ENCODE results near the gene MDP1. TPM values are rescaled to one million over a fixed set of nuclear protein-coding genes. Genes with fewer than 3 reads are reported as not detected.

MDP1 gene
- 18.8 and 19.0 TPM in 2 replicates for total RNA-seq (2021)
- long read RNA-seq, transcript MDP1-201 (6 exons, 730 nt), result major isoform, 7 of 9 reads
- long read RNA-seq, partial matches to known transcripts, result 0 of 9 reads
- long read RNA-seq, other reads (novel, unspliced or antisense), result 0 of 9 reads

GRCh38 chr14:24215495-24216344 is at the start of gene MDP1:
Gene MDP1 (minus strand): TSS chr14:24216066. CDS start chr14:24215955, 111 bp downstream.
- Mint-ChIP-seq H3K27ac (peak within 1 kb of the TSS; percentile 93 to 95 (median 93)), H3K4me3 (peak within 1 kb of the TSS; percentile 94 to 96)
- no peak within 1 kb of the TSS for H2AFZ ChIP-seq (ENCODE audit: low read length)

More at GRCh38 chr14:24215495-24216344, at the start of gene MDP1:
- Mint-ChIP-seq H3K36me3 (ENCODE audit: insufficient read depth in 1 of 3, low read depth in 3 of 3) (peaks cover 0 to 23% (median 16%) of the 10 kb centered on the region in 3 experiments; a peak in 5 of 7 replicates), H3K4me1 (peaks cover 18 to 26% of the 10 kb centered on the region in 2 experiments), H3K27me3 (ENCODE audit: low read depth) (no peaks in the 10 kb centered on the region; the same call in 1 of the 2 replicates), H3K9me3 (no peaks in the 10 kb centered on the region; a peak in 1 of 5 replicates)
- Histone ChIP-seq H3K79me2 (ENCODE audit: insufficient read depth, low read length) (no peaks in the 10 kb centered on the region), H3T11ph (ENCODE audit: low read length) (no peak within 1 kb of the TSS), H4K20me1 (ENCODE audit: control insufficient read depth, insufficient read depth, insufficient read length) (no peaks in the 10 kb centered on the region), H4K91ac (ENCODE audit: insufficient read length, low read depth, low read length) (no peak within 1 kb of the TSS), H4K8ac (replicated peaks; ENCODE audit: insufficient read length, low read depth, low read length) (no peak within 1 kb of the TSS), H3K56ac (ENCODE audit: insufficient read length, low read depth, low read length) (no peak within 1 kb of the TSS), H2BK120ac (ENCODE audit: low read depth, low read length, poor library complexity, severe bottlenecking) (no peak within 1 kb of the TSS), H3K23me2 (ENCODE audit: insufficient read length, low read depth, low read length, poor library complexity, severe bottlenecking) (peaks cover 11% of the 10 kb centered on the region), H3K4me1 (ENCODE audit: insufficient read depth, low read length) (no peaks in the 10 kb centered on the region), H2BK5ac (ENCODE audit: insufficient read length, low read length) (no peak within 1 kb of the TSS), H3K4me2 (ENCODE audit: insufficient read depth, insufficient read length, low read length) (peak within 1 kb of the TSS; percentile 56), H3K23ac (ENCODE audit: insufficient read length, low read depth, low read length) (no peak within 1 kb of the TSS), H3K4ac (ENCODE audit: low read depth, low read length) (no peak within 1 kb of the TSS), H3K9me3 (ENCODE audit: control insufficient read depth, low read depth, low read length) (no peaks in the 10 kb centered on the region), H2BK20ac (ENCODE audit: low read depth, low read length, poor library complexity, severe bottlenecking) (no peak within 1 kb of the TSS), H3K79me1 (ENCODE audit: insufficient read depth, low read depth, low read length, poor library complexity, severe bottlenecking) (peaks cover 8% of the 10 kb centered on the region), H3K9ac (ENCODE audit: extremely low read depth, insufficient read length, low read length) (peak within 1 kb of the TSS; percentile 64), H3K27me3 (ENCODE audit: insufficient read depth, low read length) (no peaks in the 10 kb centered on the region), H3K14ac (ENCODE audit: insufficient read depth, low read length) (0 out of 2 replicates have a peak within 1 kb of the TSS, but pooled peaks have one; percentile 10), H3K27ac (ENCODE audit: insufficient read length, low read depth, low read length) (no peak within 1 kb of the TSS), H2AK5ac (ENCODE audit: insufficient read length, low read length) (no peak within 1 kb of the TSS), H4K5ac (ENCODE audit: insufficient read length, low read depth, low read length) (no peak within 1 kb of the TSS), H3K18ac (ENCODE audit: insufficient read length, low read depth, low read length) (peak within 1 kb of the TSS; percentile 3), H2BK15ac (ENCODE audit: low read depth, low read length) (no peak within 1 kb of the TSS), H2BK12ac (ENCODE audit: insufficient read length, low read depth, low read length) (no peak within 1 kb of the TSS)
- no CpG with 5 or more reads among the region's 40 CpGs for WGBS (ENCODE audit: extremely low coverage, insufficient read length, low lambda C conversion rate)
- DNase-seq, result peak; percentile 86
- peak; percentile 71 for TF ChIP-seq CTCF (conservative IDR thresholded peaks at IDR 0.05)
